Measurements from ENCODE around the gene SCUBE3.
A peak's percentile ranks its signal among the peaks of the same experiment; 100 is the strongest.

Gene SCUBE3

GRCh38 chr6:35298625-35299140, 84.9 kb downstream of the SCUBE3 start:
- no peak for DNase-seq (ENCODE audit: low read depth in 1 of 2, low spot score in 1 of 2)

GRCh38 chr6:35299674-35300073, 85.9 kb downstream of the SCUBE3 start:
- DNase-seq (ENCODE audit: low read depth in 1 of 2, low spot score in 1 of 2) = no peak

DNA sequence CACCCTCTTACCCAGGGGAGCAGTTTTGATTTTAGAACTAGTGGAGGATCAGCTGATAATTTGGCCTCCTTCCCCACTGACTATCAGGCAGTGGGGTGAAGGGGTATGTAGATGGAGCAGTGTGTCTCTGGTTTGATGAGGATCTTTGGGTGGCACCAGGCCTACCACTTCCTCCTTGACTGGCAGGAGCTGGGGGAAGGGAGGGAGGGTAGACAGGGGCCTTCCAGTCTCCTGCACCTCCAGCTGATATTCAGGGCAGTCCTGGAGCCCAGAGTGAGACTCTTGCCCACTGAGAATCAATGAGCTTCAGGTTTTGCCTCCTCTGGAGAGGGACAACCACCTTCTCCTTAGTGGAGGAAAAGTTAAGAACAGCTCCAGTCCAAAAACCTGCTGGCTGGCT, 87.1 kb downstream of the SCUBE3 start:
- peak in 1 of 2 donors; percentile 33 for DNase-seq (ENCODE audit: low read depth in 1 of 2, low spot score in 1 of 2)

Data from activated T-helper 1 cell treated with anti-CD3 and anti-CD28 coated beads, Interleukin-2, amount 50 U/mL, for 16 hours (primary cell).